GM19035 (cell line): ENCODE results near the gene DAND5.

Experiments
- ATAC-seq: cut with Tn5 transposase; IDR thresholded peaks from one replicate; pipeline ENCODE4 v1.9.1; 2021; ENCODE audit not compliant: unreplicated experiment

DAND5 gene

GRCh38 chr19:12991296-12991695, 21.9 kb downstream of the DAND5 start:
- ATAC-seq, result no peak

- no peak for ATAC-seq
These were observed 23.4 kb downstream of the DAND5 start for GRCh38 chr19:12992729-12993128.

GRCh38 chr19:12993562-12993961, 24.2 kb downstream of the DAND5 start:
- ATAC-seq, result no peak

GRCh38 chr19:12994701-12995595, 25.6 kb downstream of the DAND5 start, which contains the start of gene NFIX:
Gene NFIX (plus strand): TSS chr19:12995475. CDS start chr19:12995838, 363 bp downstream.
- ATAC-seq, result no peak

- ATAC-seq, result no peak
These were observed 26.4 kb downstream of the DAND5 start for GRCh38 chr19:12995596-12996405.

GRCh38 chr19:12996406-12997094, 27.2 kb downstream of the DAND5 start:
- no peak for ATAC-seq

GRCh38 chr19:12997179-12997966, 28.0 kb downstream of the DAND5 start:
- no peak for ATAC-seq

GRCh38 chr19:12997967-12998940, 28.9 kb downstream of the DAND5 start:
- no peak for ATAC-seq

GRCh38 chr19:13001166-13001501, 31.8 kb downstream of the DAND5 start:
- no peak for ATAC-seq

- ATAC-seq, result no peak
These were observed 32.3 kb downstream of the DAND5 start for GRCh38 chr19:13001502-13002165.

- no peak for ATAC-seq
These were observed 33.0 kb downstream of the DAND5 start for GRCh38 chr19:13002166-13002898.

- ATAC-seq, result no peak
These were observed 33.7 kb downstream of the DAND5 start for GRCh38 chr19:13003081-13003480.

GRCh38 chr19:13004273-13004672, 34.9 kb downstream of the DAND5 start:
- ATAC-seq, result no peak

- ATAC-seq, result no peak
These were observed 35.9 kb downstream of the DAND5 start for GRCh38 chr19:13005253-13005652.

- no peak for ATAC-seq
These were observed 36.5 kb downstream of the DAND5 start for GRCh38 chr19:13005861-13006370.

- ATAC-seq, result no peak
These were observed 37.3 kb downstream of the DAND5 start for GRCh38 chr19:13006431-13007281.
